GM12878 (cell line): ENCODE data around the gene SLC47A2. TPM values are rescaled to one million over a fixed set of nuclear protein-coding genes. Genes with fewer than 3 reads are reported as not detected.

Source experiments
- ATAC-seq: fragments of 200-7000 bp; cut with Tn5 transposase; 3 replicates; pipeline ENCODE4 v1.9.1; 2020; ENCODE audit warnings: mild to moderate bottlenecking, moderate library complexity
- BruUV-seq: library from RNA; stranded (reverse); fragments of 400-500 nt; replicated peaks from 2 replicates; lab custom pipeline; 2021; lab: Mats Ljungman, UMichigan
- CTCF ChIA-PET: fragments of 300-600 bp; sonication (Branson Sonifier 250); formaldehyde crosslinking; extraction: SDS; loops from one replicate; lab custom pipeline; 2021; ENCODE audit warnings: inconsistent platforms; lab: Yijun Ruan, JAX
- POLR2A ChIA-PET: fragments of 350-600 bp; formaldehyde crosslinking; extraction: SDS; loops from one replicate; lab custom pipeline; 2021; ENCODE audit warnings: inconsistent platforms; lab: Charles Lee
- RAD21 ChIA-PET: fragments of 300-600 bp; sonication (Branson Sonifier 250); formaldehyde crosslinking; loops from one replicate; lab custom pipeline; 2023; ENCODE audit warnings: antibody characterized with exemption; ENCODE audit not compliant: unreplicated experiment; lab: Charles Lee
- SMC1A ChIA-PET: fragments of 300-600 bp; sonication (Branson Sonifier 250); formaldehyde crosslinking; loops from one replicate; lab custom pipeline; 2023; ENCODE audit not compliant: unreplicated experiment, uncharacterized antibody; lab: Charles Lee
- DNase-seq: peaks from one replicate; pipeline ENCODE4 v3.0.0-alpha.2; 2011; ENCODE audit warnings: low read depth, low spot score
- FAIRE-seq: peaks from 3 replicates; lab custom pipeline; 2011; peaks lifted over from hg19 to GRCh38; lab: Jason Lieb, UNC
- H2AFZ ChIP-seq: 2 replicates; pipeline ENCODE4 v1.6.0; 2011; ENCODE audit warnings: low read depth, low read length, control low read depth; ENCODE audit not compliant: control insufficient read depth
- H3K27ac ChIP-seq: 2 replicates; pipeline ENCODE4 v1.5.1; 2011; ENCODE audit warnings: control low read depth; ENCODE audit not compliant: control insufficient read depth, insufficient read depth
- H3K27me3 ChIP-seq, 2 experiments: replicated peaks in 1 of 2; 2 replicates each; pipeline versions ENCODE4 v1.6.0 to v1.6.1; 2011; ENCODE audit warnings: low read length in 1 of 2; ENCODE audit not compliant: control insufficient read depth in 2 of 2, insufficient read depth in 2 of 2
- H3K36me3 ChIP-seq, 2 experiments: 2 replicates each; pipeline ENCODE4 v1.5.1; 2011; ENCODE audit warnings: low read length in 1 of 2; ENCODE audit not compliant: control insufficient read depth in 2 of 2, insufficient read depth in 2 of 2
- H3K4me1 ChIP-seq: 2 replicates; pipeline ENCODE4 v1.6.1; 2011; ENCODE audit warnings: mild to moderate bottlenecking, low read length, moderate library complexity, mixed read lengths; ENCODE audit not compliant: control insufficient read depth, insufficient read depth
- H3K4me2 ChIP-seq: 2 replicates; pipeline ENCODE4 v1.6.0; 2011; ENCODE audit warnings: control low read depth; ENCODE audit not compliant: control insufficient read depth, insufficient read depth
- H3K4me3 ChIP-seq: fragments of 200-600 bp; sonication (generic); 2 replicates; pipeline ENCODE4 v1.5.1; 2016
- H3K79me2 ChIP-seq: 2 replicates; pipeline ENCODE4 v1.6.0; 2011; ENCODE audit warnings: low read length; ENCODE audit not compliant: control insufficient read depth, insufficient read depth
- H3K9ac ChIP-seq: 2 replicates; pipeline ENCODE4 v1.8.0; 2011; ENCODE audit warnings: low read length, control low read depth, mixed read lengths; ENCODE audit not compliant: control insufficient read depth, insufficient read depth
- H3K9me3 ChIP-seq: replicated peaks from 3 replicates; pipeline ENCODE4 v1.5.1; 2011; ENCODE audit warnings: mild to moderate bottlenecking, low read length; ENCODE audit not compliant: control insufficient read depth, insufficient read depth
- H4K20me1 ChIP-seq: 2 replicates; pipeline ENCODE4 v1.6.0; 2011; ENCODE audit not compliant: control insufficient read depth, insufficient read depth
- ASH2L ChIP-seq: fragments of 300-600, 200-600 bp; sonication (generic); IDR thresholded peaks from 2 replicates; pipeline ENCODE4 v1.6.1; 2017; ENCODE audit warnings: low read depth, mild to moderate bottlenecking, borderline replicate concordance
- BCL3 ChIP-seq: IDR thresholded peaks from 2 replicates; pipeline ENCODE4 v1.6.1; 2011; ENCODE audit warnings: borderline replicate concordance, low read depth, mild to moderate bottlenecking, moderate library complexity, low read length; ENCODE audit not compliant: insufficient read depth, poor library complexity, severe bottlenecking
- DPF2 ChIP-seq: fragments of 450-650 bp; IDR thresholded peaks from 2 replicates; pipeline ENCODE4 v1.6.1; 2017; ENCODE audit warnings: mild to moderate bottlenecking
- IKZF2 ChIP-seq, 2 experiments: fragments of 450-650 bp; IDR thresholded peaks; 2 replicates each; pipeline ENCODE4 v1.6.1; 2017; ENCODE audit warnings: mild to moderate bottlenecking in 2 of 2, moderate library complexity in 2 of 2
- JUND ChIP-seq: IDR thresholded peaks from 2 replicates; pipeline ENCODE4 v1.6.1; 2012; ENCODE audit warnings: low read depth, mild to moderate bottlenecking, low read length, improper control_type of control experiment, moderate library complexity
- NFXL1 ChIP-seq: fragments of 450-650 bp; IDR thresholded peaks from 2 replicates; pipeline ENCODE4 v1.6.1; 2017; ENCODE audit warnings: antibody characterized with exemption, mild to moderate bottlenecking, borderline replicate concordance
- NR2F1 ChIP-seq: fragments of 450-650 bp; conservative IDR thresholded peaks from 2 replicates; pipeline ENCODE4 v1.6.1; 2017; ENCODE audit warnings: mild to moderate bottlenecking
- POLR2A ChIP-seq: IDR thresholded peaks from 2 replicates; pipeline ENCODE4 v1.6.1; 2011; ENCODE audit warnings: low read depth, mild to moderate bottlenecking, low read length
- SKIL ChIP-seq: fragments of 450-650 bp; IDR thresholded peaks from 2 replicates; pipeline ENCODE4 v1.6.1; 2017; ENCODE audit warnings: mild to moderate bottlenecking, low read depth, inconsistent platforms; ENCODE audit not compliant: poor library complexity, severe bottlenecking
- ZBTB33 ChIP-seq: fragments of 450-650 bp; IDR thresholded peaks from 2 replicates; pipeline ENCODE4 v1.6.1; 2017; ENCODE audit warnings: mild to moderate bottlenecking
- ZBTB40 ChIP-seq: fragments of 450-650 bp; IDR thresholded peaks from 2 replicates; pipeline ENCODE4 v1.6.1; 2016; ENCODE audit warnings: mild to moderate bottlenecking, moderate library complexity, borderline replicate concordance
- ZSCAN29 ChIP-seq: fragments of 450-650 bp; IDR thresholded peaks from 2 replicates; pipeline ENCODE4 v1.6.1; 2017; ENCODE audit warnings: mild to moderate bottlenecking, moderate library complexity
- WGBS: methylation state at CpG from one replicate; pipeline ENCODE4 v1.1.6; 2016; ENCODE audit warnings: low lambda C conversion rate; ENCODE audit not compliant: insufficient replicate concordance, insufficient coverage; ENCODE audit errors: missing lambda C conversion rate; 5-methylcytosine and 5-hydroxymethylcytosine counted together
- in situ Hi-C: fragments of 300-500 bp; cut with MboI; formaldehyde crosslinking; loops from 9 replicates; pipeline ENCODE4 v1.14.3; 2018; ENCODE audit warnings: mixed read lengths
- intact Hi-C: fragments of 100-400 bp; cut with micrococcal nuclease; formaldehyde crosslinking; loops from one replicate; pipeline ENCODE4 v1.14.2; 2022; ENCODE audit not compliant: unreplicated experiment
- polyA plus RNA-seq, 11 experiments: library from polyadenylated mRNA; depleted of rRNA in 4 of 11; unstranded in 6 of 11; stranded (reverse) in 5 of 11; fragments of >200 nt; fragmentation: Nextera tagmentation in 4 of 11; fragmentation: Illumina TruSeq in 1 of 11; extraction: Ambion mirVana in 4 of 11; extraction: Trizol in 1 of 11; gene quantifications; 1 replicate in 1 of 11; 2 replicates in 10 of 11; pipeline versions ENCODE4 v1.2.1 to v1.2.3, GENCODE V29; 2011 to 2016; ENCODE audit warnings: inconsistent platforms in 2 of 11, missing spikeins in 2 of 11, low read depth in 1 of 11
- total RNA-seq, 4 experiments: library from RNA; depleted of rRNA in 3 of 4; stranded (reverse); fragments of >200 nt in 3 of 4; fragmentation: Illumina TruSeq in 1 of 4; extraction: Trizol in 1 of 4; gene quantifications; 2 replicates each; pipeline versions ENCODE4 v1.2.1 to v1.2.3, GENCODE V29; 2013 to 2021

Gene SLC47A2
- total and polyA plus RNA-seq, 10 of the 15 experiments (the other 5 are each of a cell fraction or from before 2014, with no cell fraction given), result not detected

- in situ Hi-C loops (no loop called here), intact Hi-C loops (no loop called here)
- Histone ChIP-seq H4K20me1 (no peaks in the 10 kb centered on the region), H3K27ac (no peak overlapping the region), H3K4me3 (no peak overlapping the region), H3K4me1 (no peaks in the 10 kb centered on the region), H2AFZ (no peak overlapping the region)
- CTCF ChIA-PET, result no interaction called here
- SMC1A ChIA-PET, result no interaction called here
- no peak for TF ChIP-seq IKZF2 (IDR thresholded peaks at IDR 0.05)
- no peak for TF ChIP-seq ZBTB33
- TF ChIP-seq BCL3, result no peak
- TF ChIP-seq POLR2A, result no peak
- TF ChIP-seq JUND, result no peak
- no peak for TF ChIP-seq NFXL1
- TF ChIP-seq NR2F1, result no peak
- TF ChIP-seq ASH2L, result no peak
- TF ChIP-seq ZBTB40, result no peak
- no peak for TF ChIP-seq DPF2
- TF ChIP-seq SKIL, result no peak
- no peak for TF ChIP-seq ZSCAN29
- TF ChIP-seq, all 136 proteins: peak for 0
- Histone ChIP-seq H3K27me3 (no peaks in the 10 kb centered on the region; a peak in 1 of 4 replicates), H3K9me3 (no peaks in the 10 kb centered on the region), H3K4me2 (no peak overlapping the region), H3K9ac (no peak overlapping the region), H3K79me2 (no peaks in the 10 kb centered on the region), H3K36me3 (no peaks in the 10 kb centered on the region)
- ATAC-seq (no peak), DNase-seq (no peak), FAIRE-seq (no peak)
- 51% methylated on average over 16 of the region's 16 CpGs for WGBS
- POLR2A ChIA-PET, result no interaction called here
- RAD21 ChIA-PET, result no interaction called here
- BruUV-seq, result no TSS peak
Observed at GRCh38 chr17:19713462-19713861, 2.9 kb downstream of the SLC47A2 start.
